Neural crest cell (in vitro differentiated cells): ENCODE results near the gene WFDC2. TPM values are rescaled to one million over a fixed set of nuclear protein-coding genes. Genes with fewer than 3 reads are reported as not detected.
"Not testable (repeated sequence)": the region's sequence is repeated elsewhere in the genome, so short reads cannot be mapped to it uniquely, and the experiment has no call there.

Experiments
- DNase-seq: peaks from one replicate; pipeline ENCODE4 v3.0.0; 2021; ENCODE audit warnings: low read depth, mixed read lengths, low spot score
- H3K27ac Mint-ChIP-seq: one replicate; pipeline ENCODE4 v1.8.0; 2021; ENCODE audit warnings: mild to moderate bottlenecking, mixed read lengths; ENCODE audit not compliant: unreplicated experiment
- H3K27me3 Mint-ChIP-seq: 2 replicates; pipeline ENCODE4 v1.8.0; 2021; ENCODE audit warnings: low read depth, mild to moderate bottlenecking, mixed read lengths
- H3K36me3 Mint-ChIP-seq: 2 replicates; pipeline ENCODE4 v1.8.0; 2021; ENCODE audit warnings: low read depth, mild to moderate bottlenecking, mixed read lengths
- H3K4me1 Mint-ChIP-seq: 2 replicates; pipeline ENCODE4 v1.8.0; 2021; ENCODE audit warnings: mixed read lengths
- H3K4me3 Mint-ChIP-seq: one replicate; pipeline ENCODE4 v1.8.0; 2021; ENCODE audit warnings: mild to moderate bottlenecking, mixed read lengths
- H3K9me3 Mint-ChIP-seq: 2 replicates; pipeline ENCODE4 v1.8.0; 2021; ENCODE audit warnings: mixed read lengths
- total RNA-seq: library from RNA; stranded (reverse); gene quantifications from 2 replicates; pipeline ENCODE4 v1.2.1, GENCODE V29; 2021
- TF ChIP-seq, protein P1 (sequence below): fragments of 200-600 bp; sonication (generic); conservative IDR thresholded peaks from 2 replicates; pipeline ENCODE4 v1.5.0; 2021; ENCODE audit warnings: antibody characterized with exemption, mild to moderate bottlenecking

The WFDC2 gene
- total RNA-seq, 1 donor from 2014 or later = 7.4 TPM

DNA sequence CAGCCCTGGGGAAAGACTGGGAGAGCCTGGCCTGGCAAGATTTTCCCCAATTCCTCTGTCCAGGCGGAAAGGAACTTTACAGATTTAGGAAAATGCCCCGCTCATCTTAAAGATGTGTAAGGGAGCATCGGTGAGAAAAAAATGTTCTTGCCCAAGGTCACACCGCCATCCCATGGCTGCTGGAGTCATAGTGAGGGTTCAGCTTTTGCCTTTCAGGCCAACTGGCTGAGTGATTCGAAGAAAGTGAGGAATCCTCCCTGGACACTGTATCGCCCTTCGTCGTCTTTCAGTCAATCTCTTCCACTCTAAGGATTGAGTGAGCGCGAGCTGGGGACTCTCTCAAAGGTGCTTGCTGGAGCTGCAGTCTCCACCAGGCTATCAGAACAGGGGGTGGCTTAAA lies 1.4 kb downstream of the WFDC2 start:
- Mint-ChIP-seq H3K9me3 (peaks cover 5% of the 10 kb centered on the region), H3K27ac (peak overlapping the region; percentile 22), H3K27me3 (peaks cover 32% of the 10 kb centered on the region), H3K4me1 (peaks cover 14% of the 10 kb centered on the region), H3K36me3 (peaks cover 2% of the 10 kb centered on the region), H3K4me3 (peak overlapping the region; percentile 56)
- TF ChIP-seq, protein P1, sequence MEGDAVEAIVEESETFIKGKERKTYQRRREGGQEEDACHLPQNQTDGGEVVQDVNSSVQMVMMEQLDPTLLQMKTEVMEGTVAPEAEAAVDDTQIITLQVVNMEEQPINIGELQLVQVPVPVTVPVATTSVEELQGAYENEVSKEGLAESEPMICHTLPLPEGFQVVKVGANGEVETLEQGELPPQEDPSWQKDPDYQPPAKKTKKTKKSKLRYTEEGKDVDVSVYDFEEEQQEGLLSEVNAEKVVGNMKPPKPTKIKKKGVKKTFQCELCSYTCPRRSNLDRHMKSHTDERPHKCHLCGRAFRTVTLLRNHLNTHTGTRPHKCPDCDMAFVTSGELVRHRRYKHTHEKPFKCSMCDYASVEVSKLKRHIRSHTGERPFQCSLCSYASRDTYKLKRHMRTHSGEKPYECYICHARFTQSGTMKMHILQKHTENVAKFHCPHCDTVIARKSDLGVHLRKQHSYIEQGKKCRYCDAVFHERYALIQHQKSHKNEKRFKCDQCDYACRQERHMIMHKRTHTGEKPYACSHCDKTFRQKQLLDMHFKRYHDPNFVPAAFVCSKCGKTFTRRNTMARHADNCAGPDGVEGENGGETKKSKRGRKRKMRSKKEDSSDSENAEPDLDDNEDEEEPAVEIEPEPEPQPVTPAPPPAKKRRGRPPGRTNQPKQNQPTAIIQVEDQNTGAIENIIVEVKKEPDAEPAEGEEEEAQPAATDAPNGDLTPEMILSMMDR = no peak
- no peak for DNase-seq

GRCh38 chr20:45472286-45472685 lies 2.7 kb downstream of the WFDC2 start:
- Mint-ChIP-seq H3K4me3 (peak overlapping the region; percentile 40), H3K27me3 (peaks cover 32% of the 10 kb centered on the region), H3K4me1 (peaks cover 14% of the 10 kb centered on the region)
- not testable (repeated sequence) for H3K27ac Mint-ChIP-seq, H3K36me3 Mint-ChIP-seq, H3K9me3 Mint-ChIP-seq, DNase-seq

DNA sequence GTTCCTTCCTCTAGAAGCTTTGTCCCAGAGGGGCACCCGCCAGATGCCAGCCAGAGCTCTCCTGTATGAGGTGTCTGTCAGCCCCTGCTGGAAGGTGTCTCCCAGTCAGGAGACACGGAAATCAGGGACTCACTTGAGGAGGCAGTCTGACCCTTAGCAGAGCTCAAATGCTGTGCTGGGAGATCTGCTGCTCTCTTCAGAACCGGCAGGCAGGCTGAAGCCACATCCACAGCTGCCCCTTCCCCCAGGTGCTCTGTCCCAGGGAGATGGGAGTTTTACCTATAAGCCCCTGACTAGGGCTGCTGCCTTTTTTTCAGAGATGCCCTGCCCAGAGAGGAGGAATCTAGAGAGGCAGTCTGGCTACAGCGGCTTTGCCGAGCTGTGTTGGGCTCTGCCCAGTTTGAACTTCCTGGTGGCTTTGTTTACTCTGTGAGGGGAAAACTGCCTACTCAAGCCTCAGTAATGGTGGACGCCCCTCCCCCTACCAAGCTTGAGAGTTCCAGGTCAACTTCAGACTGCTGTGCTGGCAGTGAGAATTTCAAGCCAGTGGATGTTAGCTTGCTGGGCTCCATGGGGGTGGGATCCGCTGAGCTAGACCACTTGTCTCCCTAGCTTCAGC lies 8.1 kb downstream of the WFDC2 start:
- H3K9me3 Mint-ChIP-seq, H3K4me3 Mint-ChIP-seq, DNase-seq, H3K4me1 Mint-ChIP-seq, H3K36me3 Mint-ChIP-seq, H3K27ac Mint-ChIP-seq: not testable (repeated sequence)
- peaks cover 10% of the 10 kb centered on the region for H3K27me3 Mint-ChIP-seq

DNA sequence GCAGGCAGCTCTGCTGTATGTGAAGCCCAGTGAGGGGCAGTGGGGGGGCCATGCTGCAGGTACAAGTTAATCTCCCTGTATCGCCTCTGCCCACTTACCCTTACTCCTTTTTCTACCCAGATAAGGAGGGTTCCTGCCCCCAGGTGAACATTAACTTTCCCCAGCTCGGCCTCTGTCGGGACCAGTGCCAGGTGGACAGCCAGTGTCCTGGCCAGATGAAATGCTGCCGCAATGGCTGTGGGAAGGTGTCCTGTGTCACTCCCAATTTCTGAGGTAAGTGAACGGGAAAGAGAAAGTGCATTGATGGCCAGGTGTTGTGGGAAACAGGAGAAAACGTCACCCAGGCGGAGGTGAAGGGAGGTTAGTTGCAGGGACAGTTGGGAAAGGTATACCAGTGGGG lies 10.3 kb downstream of the WFDC2 start:
- Mint-ChIP-seq H3K9me3 (no peaks in the 10 kb centered on the region), H3K27me3 (no peaks in the 10 kb centered on the region), H3K36me3 (no peaks in the 10 kb centered on the region), H3K27ac (peak overlapping the region; percentile 92), H3K4me3 (no peak overlapping the region), H3K4me1 (no peaks in the 10 kb centered on the region)
- no peak for DNase-seq
- TF ChIP-seq, protein P1 = no peak

DNA sequence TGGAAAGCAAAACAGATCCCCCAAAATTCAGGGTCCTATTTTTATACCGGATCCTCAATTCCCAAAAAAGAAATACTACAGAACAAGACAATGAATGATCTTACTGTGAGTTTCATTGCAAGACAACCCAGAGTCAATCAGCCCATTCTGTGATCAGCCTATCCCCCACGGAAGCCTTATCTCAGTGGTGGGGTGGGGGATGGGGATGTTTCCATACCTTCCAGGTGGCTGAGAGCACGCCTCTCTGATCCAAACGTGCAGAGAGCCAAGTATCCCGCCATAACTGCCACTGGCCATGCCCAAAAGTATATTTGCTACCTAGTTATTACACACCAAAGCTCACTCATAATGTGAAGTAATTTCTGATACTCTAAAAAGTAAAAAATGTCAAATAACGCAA lies 15.1 kb downstream of the WFDC2 start:
- no peaks in the 10 kb centered on the region for H3K4me1 Mint-ChIP-seq
- H3K4me3 Mint-ChIP-seq = no peak overlapping the region
- no peak overlapping the region for H3K27ac Mint-ChIP-seq

GRCh38 chr20:45485388-45485787 lies 15.8 kb downstream of the WFDC2 start:
- Mint-ChIP-seq H3K9me3 (no peaks in the 10 kb centered on the region), H3K27ac (no peak overlapping the region), H3K4me1 (no peaks in the 10 kb centered on the region), H3K4me3 (no peak overlapping the region), H3K27me3 (no peaks in the 10 kb centered on the region), H3K36me3 (no peaks in the 10 kb centered on the region)
- TF ChIP-seq, protein P1 = no peak
- no peak for DNase-seq

More for the DNA sequence above, 15.1 kb downstream of the WFDC2 start:
- no peaks in the 10 kb centered on the region for H3K27me3 Mint-ChIP-seq
- no peaks in the 10 kb centered on the region for H3K9me3 Mint-ChIP-seq
- DNase-seq = no peak
- TF ChIP-seq, protein P1 = no peak
- no peaks in the 10 kb centered on the region for H3K36me3 Mint-ChIP-seq
